Measurements from ENCODE around the gene AOPEP.

DNA sequence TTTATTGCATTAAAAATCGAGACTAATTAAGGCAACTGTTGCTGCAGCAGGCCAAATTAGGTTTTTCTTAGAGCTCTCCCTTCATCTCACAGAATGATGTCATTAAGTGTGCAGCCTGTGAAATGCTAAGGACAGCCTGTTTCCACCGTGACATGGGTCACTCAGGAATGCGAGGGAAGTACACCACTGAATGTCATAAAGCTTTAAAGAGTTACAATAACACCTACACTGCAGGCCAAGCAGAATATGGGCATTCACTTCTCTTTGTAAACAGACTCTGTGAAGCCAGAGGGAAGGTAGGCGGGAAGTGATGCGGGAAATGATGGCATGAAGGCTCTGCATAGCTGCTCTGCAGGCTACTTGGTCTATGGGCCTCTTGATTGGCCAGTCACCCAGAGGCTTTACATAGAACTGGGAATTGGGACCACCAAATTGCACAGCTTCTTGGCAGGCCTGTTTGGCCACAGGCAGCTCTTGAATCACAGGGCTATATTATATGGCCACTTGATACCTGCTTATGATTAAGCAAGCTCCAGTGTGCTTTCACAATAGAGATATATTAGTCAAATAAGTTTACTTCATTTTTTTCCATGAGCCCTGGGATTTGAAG, 28.4 kb upstream of the AOPEP start:
- TF ChIP-seq CTCF (IDR thresholded peaks at IDR 0.05), result no peak
- no peak for TF ChIP-seq POLR2A (IDR thresholded peaks at IDR 0.05)

All from suprapubic skin (tissue), 3 donors.